Inferior parietal cortex (tissue), 1 donor: ENCODE measurements around the gene WNT4.

ENCODE experiments used
- DNase-seq: peaks from one replicate; pipeline ENCODE4 v3.0.0-alpha.2; 2016; ENCODE audit errors: extremely low spot score

The WNT4 gene

DNA sequence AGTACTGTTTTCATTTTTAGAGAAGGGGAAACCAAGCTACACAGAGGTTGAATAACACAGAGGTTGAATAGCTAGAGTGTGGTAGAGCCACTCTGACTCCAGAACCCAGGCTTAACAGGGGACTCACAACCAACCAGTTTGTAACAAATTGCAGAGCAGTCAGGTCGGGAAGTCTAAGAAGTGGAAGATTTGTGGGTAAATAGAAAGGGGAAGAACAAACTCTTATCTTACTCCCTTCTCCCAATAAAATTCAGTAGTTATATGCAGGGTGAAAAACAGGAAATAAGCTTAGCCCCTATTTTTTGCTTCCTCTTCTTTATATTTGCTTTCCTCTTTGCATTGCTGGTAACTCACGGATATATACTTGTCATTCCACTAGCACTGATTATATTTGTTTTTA, 67.2 kb downstream of the WNT4 start:
- no peak for DNase-seq

DNA sequence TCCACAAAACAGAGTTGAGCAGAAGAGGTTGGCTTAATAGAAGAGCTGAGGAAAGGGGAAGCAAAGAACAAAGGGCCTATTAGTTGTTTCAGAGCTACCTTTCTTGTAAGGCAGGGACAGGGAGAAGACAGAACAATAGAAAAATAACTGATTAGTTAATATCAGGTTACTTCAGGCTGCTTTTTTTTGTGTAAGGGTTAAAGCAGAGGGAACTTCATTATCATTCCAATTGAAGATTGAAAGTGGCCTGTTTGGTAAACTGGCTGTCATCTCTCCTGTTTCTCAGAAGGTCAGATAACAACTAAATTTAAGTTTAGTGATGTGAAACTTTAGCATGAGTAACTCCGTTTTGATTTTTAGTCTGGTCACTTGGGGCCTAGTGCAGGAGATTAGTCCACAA, 68.1 kb downstream of the WNT4 start:
- DNase-seq: no peak

DNA sequence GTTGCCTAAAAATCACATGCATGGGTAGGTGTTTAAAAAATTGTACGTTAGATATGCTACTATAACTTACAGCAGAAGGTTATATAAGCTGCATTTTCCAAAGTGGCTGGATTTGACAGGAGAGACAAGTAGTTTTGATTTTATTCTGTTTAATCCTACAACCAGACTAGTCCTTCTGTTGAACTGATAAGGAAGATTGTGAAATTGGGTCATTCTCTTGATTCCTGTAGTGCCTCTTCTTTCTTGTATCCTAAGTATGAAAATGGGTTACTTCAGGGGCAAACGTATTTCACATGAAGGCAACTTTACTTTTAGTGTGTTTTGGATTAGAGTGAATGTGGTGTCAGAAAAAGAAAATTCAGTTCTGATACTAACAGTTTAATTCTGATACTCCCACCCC, 71.4 kb downstream of the WNT4 start:
- no peak for DNase-seq
